B cell (primary cell): Measurements from ENCODE around the gene ADGRD1.

Source experiments
- CTCF ChIP-seq: fragments of 200-600 bp; IDR thresholded peaks from one replicate; pipeline ENCODE4 v1.8.0; 2022; ENCODE audit warnings: antibody characterized with exemption, mild to moderate bottlenecking
- EZH2 ChIP-seq: IDR thresholded peaks from 2 replicates; pipeline ENCODE4 v1.6.1; 2012; ENCODE audit warnings: borderline replicate concordance, low read depth, mild to moderate bottlenecking, moderate library complexity, low read length; ENCODE audit not compliant: insufficient read depth, poor library complexity, severe bottlenecking

- TF ChIP-seq CTCF (no peak), EZH2 (no peak)
Measured at GRCh38 chr12:131116468-131117117, 162.9 kb downstream of the ADGRD1 start.
